RWPE1 (cell line): ENCODE results near the gene TEKT1.

Experiments used
- CTCF ChIA-PET: fragments of 350-600 bp; sonication (Branson Sonifier 250); formaldehyde crosslinking; extraction: SDS; loops from one replicate; lab custom pipeline; 2021; lab: Yijun Ruan, JAX
- POLR2A ChIA-PET: fragments of 400-600 bp; formaldehyde crosslinking; extraction: SDS; loops from one replicate; lab custom pipeline; 2020; ENCODE audit warnings: antibody characterized with exemption; ENCODE audit not compliant: low non-redundant PET; lab: Yijun Ruan, JAX
- DNase-seq: peaks from one replicate; pipeline ENCODE4 v3.0.0; 2012; ENCODE audit warnings: low spot score
- H3K27ac ChIP-seq: fragments of 450-650 bp; 2 replicates; pipeline ENCODE4 v1.5.1; 2017
- TF ChIP-seq, protein P1 (sequence below): fragments of 450-650 bp; conservative IDR thresholded peaks from 2 replicates; pipeline ENCODE4 v1.5.1; 2017; ENCODE audit warnings: low read depth, mild to moderate bottlenecking

The TEKT1 gene

GRCh38 chr17:6761779-6762178 lies 69.8 kb downstream of the TEKT1 start:
- TF ChIP-seq, protein P1, sequence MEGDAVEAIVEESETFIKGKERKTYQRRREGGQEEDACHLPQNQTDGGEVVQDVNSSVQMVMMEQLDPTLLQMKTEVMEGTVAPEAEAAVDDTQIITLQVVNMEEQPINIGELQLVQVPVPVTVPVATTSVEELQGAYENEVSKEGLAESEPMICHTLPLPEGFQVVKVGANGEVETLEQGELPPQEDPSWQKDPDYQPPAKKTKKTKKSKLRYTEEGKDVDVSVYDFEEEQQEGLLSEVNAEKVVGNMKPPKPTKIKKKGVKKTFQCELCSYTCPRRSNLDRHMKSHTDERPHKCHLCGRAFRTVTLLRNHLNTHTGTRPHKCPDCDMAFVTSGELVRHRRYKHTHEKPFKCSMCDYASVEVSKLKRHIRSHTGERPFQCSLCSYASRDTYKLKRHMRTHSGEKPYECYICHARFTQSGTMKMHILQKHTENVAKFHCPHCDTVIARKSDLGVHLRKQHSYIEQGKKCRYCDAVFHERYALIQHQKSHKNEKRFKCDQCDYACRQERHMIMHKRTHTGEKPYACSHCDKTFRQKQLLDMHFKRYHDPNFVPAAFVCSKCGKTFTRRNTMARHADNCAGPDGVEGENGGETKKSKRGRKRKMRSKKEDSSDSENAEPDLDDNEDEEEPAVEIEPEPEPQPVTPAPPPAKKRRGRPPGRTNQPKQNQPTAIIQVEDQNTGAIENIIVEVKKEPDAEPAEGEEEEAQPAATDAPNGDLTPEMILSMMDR, result no peak
- POLR2A ChIA-PET, result no interaction called here
- H3K27ac ChIP-seq, result no peak overlapping the region
- DNase-seq, result no peak
- CTCF ChIA-PET, result no interaction called here

GRCh38 chr17:6757747-6758146 lies 73.8 kb downstream of the TEKT1 start:
- ChIA-PET POLR2A (no interaction called here), CTCF (no interaction called here)
- TF ChIP-seq, protein P1, result no peak
- H3K27ac ChIP-seq, result no peak overlapping the region
- DNase-seq, result no peak

- TF ChIP-seq, protein P1, result no peak
- H3K27ac ChIP-seq, result peak overlapping the region; percentile 64
- DNase-seq, result no peak
- CTCF ChIA-PET, result interaction anchor here (1.5 kb wide), 1 partner anchor 90 kb away, joined by 6 read pairs; no protein-coding TSS in a partner anchor
- POLR2A ChIA-PET, result no interaction called here
Measured at GRCh38 chr17:6756425-6757031, 75.0 kb downstream of the TEKT1 start.

- CTCF ChIA-PET, result interaction anchor here (1.5 kb wide), 1 partner anchor 89 kb away, joined by 6 read pairs; no protein-coding TSS in a partner anchor
- TF ChIP-seq, protein P1, result no peak
Measured at GRCh38 chr17:6755731-6756184, 75.8 kb downstream of the TEKT1 start, which contains the start of gene XAF1. Gene XAF1, plus strand, starts transcription at chr17:6756046. Its CDS starts 33 bp downstream, at chr17:6756079.

GRCh38 chr17:6755281-6755680 lies 76.2 kb downstream of the TEKT1 start:
- no peak for DNase-seq
- ChIA-PET CTCF (interaction anchor here (1.5 kb wide), 1 partner anchor 89 kb away, joined by 6 read pairs; no protein-coding TSS in a partner anchor), POLR2A (no interaction called here)
- TF ChIP-seq, protein P1, result no peak
- H3K27ac ChIP-seq, result peak overlapping the region; percentile 64

More at GRCh38 chr17:6755731-6756184, 75.8 kb downstream of the TEKT1 start, which contains the start of gene XAF1:
- POLR2A ChIA-PET, result no interaction called here
- peak within 1 kb of the TSS; percentile 64 for H3K27ac ChIP-seq
- DNase-seq, result peak; percentile 23

DNA sequence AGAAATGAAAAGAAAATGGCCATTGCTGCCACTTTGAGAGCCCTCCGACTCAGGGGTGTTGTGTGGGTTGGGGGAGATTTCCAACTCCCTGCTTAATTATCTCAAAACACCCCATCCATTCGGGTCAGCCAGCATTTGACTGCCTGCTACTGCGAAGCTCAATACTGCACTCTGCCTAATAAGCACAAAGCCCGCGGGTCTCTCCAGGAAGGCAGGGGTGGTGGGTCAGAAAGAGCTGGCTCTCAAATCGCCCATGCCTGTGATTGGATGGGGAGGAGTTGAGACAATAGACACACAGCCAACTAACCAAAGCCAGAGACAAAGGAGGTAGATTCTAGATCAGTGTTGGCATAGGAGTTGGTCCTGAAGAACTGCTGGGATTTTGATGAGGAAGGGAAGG lies 78.0 kb downstream of the TEKT1 start:
- peak overlapping the region; percentile 93 for H3K27ac ChIP-seq
- CTCF ChIA-PET, result no interaction called here
- TF ChIP-seq, protein P1, result no peak
- no peak for DNase-seq
- POLR2A ChIA-PET, result no interaction called here
